Effector CD8-positive, alpha-beta T cell (primary cell): ENCODE results near the gene SLC28A2.
"Not testable (repeated sequence)": the region's sequence is repeated elsewhere in the genome, so short reads cannot be mapped to it uniquely, and the experiment has no call there.

Experiments used
- DNase-seq: peaks from one replicate; lab custom pipeline; 2025; lab: John Stamatoyannopoulos, UW
- total RNA-seq, 4 experiments: gene quantifications; one replicate each; lab custom pipeline; 2026; lab: John Stamatoyannopoulos, UW

SLC28A2 gene
- total RNA-seq = 0 reads per million in 4 experiments

- DNase-seq = no peak
Observed at GRCh38 chr15:45251888-45252287, at the start of gene SLC28A2. Gene SLC28A2 (plus strand): TSS chr15:45252234. CDS start chr15:45253216, 982 bp downstream.

GRCh38 chr15:45203182-45203581 is 48.9 kb upstream of the SLC28A2 start:
- DNase-seq = no peak

GRCh38 chr15:45205192-45205591 is 46.8 kb upstream of the SLC28A2 start:
- peak; percentile 14 for DNase-seq

GRCh38 chr15:45212493-45212892 is 39.5 kb upstream of the SLC28A2 start:
- DNase-seq = no peak

- DNase-seq = no peak
Observed at GRCh38 chr15:45221053-45221599, 30.9 kb upstream of the SLC28A2 start.

GRCh38 chr15:45221967-45222366 is 30.1 kb upstream of the SLC28A2 start:
- no peak for DNase-seq

- no peak for DNase-seq
Observed at GRCh38 chr15:45224621-45225217, 27.3 kb upstream of the SLC28A2 start.

GRCh38 chr15:45225506-45226273 is 26.3 kb upstream of the SLC28A2 start:
- no peak for DNase-seq

- DNase-seq = no peak
Observed at GRCh38 chr15:45228931-45229330, 23.1 kb upstream of the SLC28A2 start.

GRCh38 chr15:45230245-45230965 is 21.6 kb upstream of the SLC28A2 start:
- DNase-seq = no peak

GRCh38 chr15:45231132-45231531 is 20.9 kb upstream of the SLC28A2 start:
- DNase-seq = no peak

GRCh38 chr15:45231864-45232562 is 20.0 kb upstream of the SLC28A2 start:
- no peak for DNase-seq

GRCh38 chr15:45234562-45235235 is 17.3 kb upstream of the SLC28A2 start:
- no peak for DNase-seq

- not testable (repeated sequence) for DNase-seq
Observed at GRCh38 chr15:45236806-45237205, 15.2 kb upstream of the SLC28A2 start.

- no peak for DNase-seq
Observed at GRCh38 chr15:45242289-45242688, 9.7 kb upstream of the SLC28A2 start.

GRCh38 chr15:45249125-45249780 is 2.8 kb upstream of the SLC28A2 start:
- DNase-seq = no peak

GRCh38 chr15:45253330-45253729 is 1.3 kb downstream of the SLC28A2 start:
- DNase-seq = no peak

GRCh38 chr15:45254405-45254804 is 2.4 kb downstream of the SLC28A2 start:
- no peak for DNase-seq

- not testable (repeated sequence) for DNase-seq
Observed at GRCh38 chr15:45254824-45255223, 2.8 kb downstream of the SLC28A2 start.

GRCh38 chr15:45259796-45260195 is 7.8 kb downstream of the SLC28A2 start:
- no peak for DNase-seq
